B cell (primary cell): ENCODE results near the gene FHIT. TPM values are rescaled to one million over a fixed set of nuclear protein-coding genes. Genes with fewer than 3 reads are reported as not detected.

Source experiments
- ATAC-seq: fragments of 200-7000 bp; cut with Tn5 transposase; one replicate; pipeline ENCODE4 v1.10.0; 2021; ENCODE audit warnings: low read depth, mild to moderate bottlenecking, moderate number of reproducible peaks, moderate library complexity
- CTCF ChIA-PET: fragments of 350-600 bp; sonication (Branson Sonifier 250); formaldehyde crosslinking; loops from one replicate; lab custom pipeline; 2021; ENCODE audit warnings: antibody characterized with exemption, inconsistent platforms; lab: Charles Lee
- POLR2A ChIA-PET: fragments of 350-600 bp; sonication (Branson Sonifier 250); formaldehyde crosslinking; loops from one replicate; lab custom pipeline; 2021; ENCODE audit warnings: antibody characterized with exemption; lab: Charles Lee
- DNase-seq: peaks from one replicate; pipeline ENCODE4 v3.0.0; 2013
- H2AFZ ChIP-seq: 2 replicates; pipeline ENCODE4 v1.6.1; 2012; ENCODE audit warnings: mild to moderate bottlenecking, low read depth, low read length; ENCODE audit not compliant: insufficient read depth, poor library complexity, severe bottlenecking
- H3K27ac ChIP-seq, 2 donors: 1 replicate in 1 of 2; 2 replicates in 1 of 2; pipeline ENCODE4 v1.5.1; 2012 to 2013; ENCODE audit warnings: low read length in 2 of 2, mild to moderate bottlenecking in 2 of 2, moderate library complexity in 1 of 2
- H3K27me3 ChIP-seq, 4 experiments: fragments of 200-600 bp in 1 of 4; sonication (generic) in 1 of 4; replicated peaks in 1 of 4; 1 replicate in 2 of 4; 2 replicates in 2 of 4; pipeline versions ENCODE4 v1.6.1 to v1.7.0; 2013 to 2016; ENCODE audit warnings: low read length in 3 of 4, mild to moderate bottlenecking in 2 of 4, mixed read lengths in 1 of 4, moderate library complexity in 1 of 4; ENCODE audit not compliant: insufficient read depth in 4 of 4, control insufficient read depth in 3 of 4; ENCODE audit errors: control extremely low read depth in 1 of 4
- H3K36me3 ChIP-seq, 2 experiments: replicated peaks in 1 of 2; 1 replicate in 1 of 2; 2 replicates in 1 of 2; pipeline versions ENCODE4 v1.6.1 to v1.7.1; 2013; ENCODE audit warnings: low read length in 1 of 2; ENCODE audit not compliant: insufficient read depth in 2 of 2, control insufficient read depth in 1 of 2; ENCODE audit errors: control extremely low read depth in 1 of 2, extremely low read depth in 1 of 2
- H3K4me1 ChIP-seq, 2 donors: fragments of 200-600 bp in 1 of 2; sonication (generic) in 1 of 2; 1 replicate in 1 of 2; 2 replicates in 1 of 2; pipeline versions ENCODE4 v1.5.1 to v1.6.1; 2013 to 2017; ENCODE audit warnings: low read length in 2 of 2; ENCODE audit not compliant: control insufficient read depth in 2 of 2, insufficient read depth in 2 of 2
- H3K4me2 ChIP-seq: replicated peaks from 2 replicates; pipeline ENCODE3; 2012; ENCODE audit warnings: mild to moderate bottlenecking, low read depth, low read length; ENCODE audit not compliant: poor library complexity, severe bottlenecking
- H3K4me3 ChIP-seq, 5 experiments: fragments of 200-600 bp in 1 of 5; sonication (generic) in 1 of 5; 1 replicate in 3 of 5; 2 replicates in 2 of 5; pipeline versions ENCODE4 v1.5.1 to v1.7.0; 2011 to 2016; ENCODE audit warnings: low read length in 4 of 5, mild to moderate bottlenecking in 4 of 5, low read depth in 2 of 5, control low read depth in 1 of 5, moderate library complexity in 1 of 5; ENCODE audit not compliant: insufficient read depth in 1 of 5; ENCODE audit errors: control extremely low read depth in 1 of 5, extremely low read depth in 1 of 5
- H3K79me2 ChIP-seq: fragments of 200-600 bp; sonication (generic); one replicate; pipeline ENCODE4 v1.6.0; 2016; ENCODE audit warnings: low read length; ENCODE audit not compliant: control insufficient read depth, insufficient read depth
- H3K9ac ChIP-seq: fragments of 200-600 bp; sonication (generic); 2 replicates; pipeline ENCODE4 v1.6.1; 2017; ENCODE audit warnings: mild to moderate bottlenecking, low read length, moderate library complexity
- H3K9me3 ChIP-seq, 3 donors: one replicate each; pipeline versions ENCODE4 v1.6.1 to v1.7.1; 2013; ENCODE audit warnings: low read length in 2 of 3; ENCODE audit not compliant: control insufficient read depth in 2 of 3, insufficient read depth in 1 of 3; ENCODE audit errors: control extremely low read depth in 1 of 3
- H4K20me1 ChIP-seq: 2 replicates; pipeline ENCODE4 v1.6.0; 2012; ENCODE audit warnings: mild to moderate bottlenecking, low read length; ENCODE audit not compliant: insufficient read depth, control insufficient read depth, poor library complexity, severe bottlenecking
- H3K27ac Mint-ChIP-seq: one replicate; pipeline ENCODE4 v1.8.0; 2021; ENCODE audit warnings: mixed read lengths
- H3K27me3 Mint-ChIP-seq: one replicate; pipeline ENCODE4 v1.8.0; 2021; ENCODE audit warnings: mixed read lengths
- H3K4me1 Mint-ChIP-seq: one replicate; pipeline ENCODE4 v1.8.0; 2021; ENCODE audit warnings: mixed read lengths
- H3K4me3 Mint-ChIP-seq: one replicate; pipeline ENCODE4 v1.8.0; 2021; ENCODE audit warnings: mixed read lengths
- H3K9me3 Mint-ChIP-seq: one replicate; pipeline ENCODE4 v1.8.0; 2022; ENCODE audit warnings: mixed read lengths; ENCODE audit not compliant: insufficient read depth
- CTCF ChIP-seq: fragments of 200-600 bp; IDR thresholded peaks from one replicate; pipeline ENCODE4 v1.8.0; 2022; ENCODE audit warnings: antibody characterized with exemption, mild to moderate bottlenecking
- EZH2 ChIP-seq: IDR thresholded peaks from 2 replicates; pipeline ENCODE4 v1.6.1; 2012; ENCODE audit warnings: borderline replicate concordance, low read depth, mild to moderate bottlenecking, moderate library complexity, low read length; ENCODE audit not compliant: insufficient read depth, poor library complexity, severe bottlenecking
- WGBS: methylation state at CpG from one replicate; pipeline ENCODE4 v1.1.5; 2013; ENCODE audit warnings: missing lambda C conversion rate; ENCODE audit not compliant: insufficient coverage; 5-methylcytosine and 5-hydroxymethylcytosine counted together
- intact Hi-C: fragments of 100-400 bp; cut with micrococcal nuclease; formaldehyde crosslinking; loops from one replicate; pipeline ENCODE4 v1.10.0; 2022
- polyA plus RNA-seq: library from polyadenylated mRNA; depleted of rRNA; stranded (reverse); fragments of >200 nt; gene quantifications from 2 replicates; pipeline ENCODE4 v1.2.3, GENCODE V29; 2012
- total RNA-seq, 2 donors: library from RNA; stranded (reverse); fragments of 120-200 nt in 1 of 2; gene quantifications; 1 replicate in 1 of 2; 2 replicates in 1 of 2; pipeline versions ENCODE4 v1.2.3 to v1.2.4, GENCODE V29; 2013 to 2022

Gene FHIT
- total and polyA plus RNA-seq, 2 donors (not counting 1 experiment from before 2014, with no cell fraction given): 1.7 to 7.8 TPM

GRCh38 chr3:60250206-60250605 lies 1001.0 kb downstream of the FHIT start:
- no peak for ATAC-seq

DNA sequence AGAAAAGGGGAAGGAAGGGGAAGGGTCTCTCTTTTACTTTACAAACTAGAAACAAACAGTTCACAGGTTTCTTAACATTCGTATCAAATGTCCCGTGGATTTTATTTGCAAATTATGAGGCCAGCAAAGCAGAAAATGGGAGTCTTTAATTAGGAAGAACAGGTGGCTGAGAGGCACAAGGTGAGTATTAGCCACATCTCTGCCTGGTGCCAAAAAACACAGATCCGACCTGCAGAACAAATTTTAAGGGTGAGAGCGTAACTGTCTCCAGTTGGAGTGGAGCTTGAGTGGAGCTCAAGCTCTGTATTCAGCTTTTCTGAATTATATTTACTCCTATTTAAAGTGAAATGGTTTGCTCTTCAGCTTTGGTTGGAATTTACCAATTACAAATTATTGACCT lies 1004.9 kb downstream of the FHIT start:
- H3K36me3 ChIP-seq: no peaks in the 10 kb centered on the region
- H3K4me2 ChIP-seq: no peak overlapping the region
- H2AFZ ChIP-seq: no peak overlapping the region
- no peak for DNase-seq
- H3K4me1 ChIP-seq: no peaks in the 10 kb centered on the region
- ChIA-PET POLR2A (no interaction called here), CTCF (no interaction called here)
- no peak overlapping the region for H3K27ac ChIP-seq
- no peaks in the 10 kb centered on the region for H3K27me3 Mint-ChIP-seq
- no peak overlapping the region for H3K4me3 Mint-ChIP-seq
- no peak overlapping the region for H3K27ac Mint-ChIP-seq
- 80% methylated on average over 1 of the region's 4 CpGs for WGBS
- no peak overlapping the region for H3K4me3 ChIP-seq
- no peaks in the 10 kb centered on the region for H3K9me3 ChIP-seq
- no peaks in the 10 kb centered on the region for H3K9me3 Mint-ChIP-seq
- no peaks in the 10 kb centered on the region for H4K20me1 ChIP-seq
- intact Hi-C loops: no loop called here
- H3K27me3 ChIP-seq: no peaks in the 10 kb centered on the region
- ATAC-seq: no peak
- TF ChIP-seq CTCF: no peak
- no peak for TF ChIP-seq EZH2
- H3K9ac ChIP-seq: no peak overlapping the region
- no peaks in the 10 kb centered on the region for H3K79me2 ChIP-seq
- no peaks in the 10 kb centered on the region for H3K4me1 Mint-ChIP-seq

More at GRCh38 chr3:60250206-60250605, 1001.0 kb downstream of the FHIT start:
- Histone ChIP-seq H3K79me2 (no peaks in the 10 kb centered on the region), H3K27ac (no peak overlapping the region), H3K4me2 (no peak overlapping the region), H3K4me1 (no peaks in the 10 kb centered on the region), H3K36me3 (no peaks in the 10 kb centered on the region), H2AFZ (no peak overlapping the region), H3K9me3 (no peaks in the 10 kb centered on the region), H3K27me3 (no peaks in the 10 kb centered on the region), H4K20me1 (no peaks in the 10 kb centered on the region), H3K4me3 (no peak overlapping the region), H3K9ac (no peak overlapping the region)
- H3K4me1 Mint-ChIP-seq: no peaks in the 10 kb centered on the region
- no peak for DNase-seq
- intact Hi-C loops: no loop called here
- H3K9me3 Mint-ChIP-seq: no peaks in the 10 kb centered on the region
- 0% methylated on average over 1 of the region's 2 CpGs for WGBS
- POLR2A ChIA-PET: no interaction called here
- H3K27me3 Mint-ChIP-seq: no peaks in the 10 kb centered on the region
- TF ChIP-seq EZH2 (no peak), CTCF (no peak)
- CTCF ChIA-PET: interaction anchor here (0.6 kb wide), 1 partner anchor 74 kb away, joined by 3 read pairs; no protein-coding TSS in a partner anchor
- no peak overlapping the region for H3K4me3 Mint-ChIP-seq
- H3K27ac Mint-ChIP-seq: no peak overlapping the region
